ENCODE measurements around the gene FLNA.
A peak's percentile ranks its signal among the peaks of the same experiment; 100 is the strongest.

Gene FLNA

DNA sequence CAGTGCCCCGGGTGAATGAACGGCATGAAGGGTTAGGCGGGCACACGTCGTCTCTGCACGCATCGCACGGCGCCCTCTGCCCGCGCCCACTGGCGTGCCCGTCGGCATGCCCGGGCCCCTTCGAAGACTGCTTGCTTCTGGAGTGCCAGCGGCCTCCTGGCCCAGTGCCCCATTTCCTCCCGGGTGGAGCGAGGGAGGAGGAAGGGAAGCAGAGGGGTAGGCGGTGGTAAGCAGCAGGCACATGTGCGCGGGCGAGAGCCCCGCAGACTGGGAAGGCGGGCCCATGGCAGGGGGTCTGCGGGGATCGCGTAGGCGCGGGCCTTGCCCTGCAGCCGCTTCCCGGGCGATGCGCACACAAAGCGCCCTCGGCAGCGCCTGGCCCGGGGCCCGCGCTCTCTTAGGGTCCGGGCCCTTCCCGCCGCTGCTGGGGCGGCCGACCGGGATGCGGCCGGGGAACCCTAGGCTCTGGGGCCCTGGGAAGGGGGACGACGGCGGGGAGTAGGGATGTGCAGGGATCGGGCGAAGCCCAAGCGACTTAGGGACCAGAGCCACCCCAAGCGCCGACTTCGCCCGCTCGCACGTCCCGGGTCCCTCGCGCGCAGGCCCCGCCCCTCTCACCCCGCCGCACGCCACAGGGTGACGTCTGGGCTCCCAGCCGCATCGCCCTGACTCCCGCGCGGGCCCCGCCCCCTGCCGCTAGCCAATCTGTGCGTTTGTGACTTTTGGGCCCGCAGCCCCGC is 3.8 kb upstream of the FLNA start:
- no peak for DNase-seq (ENCODE audit: low read depth)

DNA sequence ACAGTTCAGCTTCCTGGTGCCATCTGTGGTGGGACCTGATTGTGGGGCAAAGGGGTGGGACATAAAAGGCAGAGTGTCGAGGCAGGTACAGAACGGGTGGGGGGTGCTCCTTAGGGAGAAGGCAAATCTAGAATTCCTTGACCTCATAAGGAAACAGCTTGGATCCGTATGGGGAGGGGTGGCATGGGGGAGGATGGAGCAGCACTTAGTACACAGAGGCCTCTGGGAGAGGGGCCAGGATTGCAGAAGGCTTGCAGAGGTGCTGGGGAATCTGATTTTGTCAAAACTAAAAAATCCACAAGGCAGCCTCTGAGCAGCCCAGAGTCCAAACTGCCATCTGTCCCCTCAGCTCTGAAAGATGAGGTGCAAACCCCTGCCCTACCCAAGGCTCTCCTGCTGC is 2.3 kb upstream of the FLNA start:
- DNase-seq (ENCODE audit: low read depth), result no peak

DNA sequence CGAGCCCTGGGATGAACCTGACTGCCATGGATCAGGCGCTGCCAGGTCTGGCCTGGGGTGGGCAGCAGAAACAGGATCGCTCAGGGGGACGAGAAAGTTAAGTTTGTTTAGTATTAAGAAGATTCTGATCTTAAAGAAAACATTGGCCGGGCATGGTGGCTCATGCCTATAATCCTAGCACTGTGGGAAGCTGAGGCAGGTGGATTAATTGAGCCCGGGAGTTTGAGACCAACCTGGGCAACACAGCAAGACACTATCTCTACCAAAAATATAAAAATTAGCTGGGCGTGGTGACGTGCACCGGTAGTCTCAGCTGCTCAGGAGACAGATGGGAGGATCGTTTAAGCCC is 696 bp upstream of the FLNA start:
- no peak for DNase-seq (ENCODE audit: low read depth)

DNA sequence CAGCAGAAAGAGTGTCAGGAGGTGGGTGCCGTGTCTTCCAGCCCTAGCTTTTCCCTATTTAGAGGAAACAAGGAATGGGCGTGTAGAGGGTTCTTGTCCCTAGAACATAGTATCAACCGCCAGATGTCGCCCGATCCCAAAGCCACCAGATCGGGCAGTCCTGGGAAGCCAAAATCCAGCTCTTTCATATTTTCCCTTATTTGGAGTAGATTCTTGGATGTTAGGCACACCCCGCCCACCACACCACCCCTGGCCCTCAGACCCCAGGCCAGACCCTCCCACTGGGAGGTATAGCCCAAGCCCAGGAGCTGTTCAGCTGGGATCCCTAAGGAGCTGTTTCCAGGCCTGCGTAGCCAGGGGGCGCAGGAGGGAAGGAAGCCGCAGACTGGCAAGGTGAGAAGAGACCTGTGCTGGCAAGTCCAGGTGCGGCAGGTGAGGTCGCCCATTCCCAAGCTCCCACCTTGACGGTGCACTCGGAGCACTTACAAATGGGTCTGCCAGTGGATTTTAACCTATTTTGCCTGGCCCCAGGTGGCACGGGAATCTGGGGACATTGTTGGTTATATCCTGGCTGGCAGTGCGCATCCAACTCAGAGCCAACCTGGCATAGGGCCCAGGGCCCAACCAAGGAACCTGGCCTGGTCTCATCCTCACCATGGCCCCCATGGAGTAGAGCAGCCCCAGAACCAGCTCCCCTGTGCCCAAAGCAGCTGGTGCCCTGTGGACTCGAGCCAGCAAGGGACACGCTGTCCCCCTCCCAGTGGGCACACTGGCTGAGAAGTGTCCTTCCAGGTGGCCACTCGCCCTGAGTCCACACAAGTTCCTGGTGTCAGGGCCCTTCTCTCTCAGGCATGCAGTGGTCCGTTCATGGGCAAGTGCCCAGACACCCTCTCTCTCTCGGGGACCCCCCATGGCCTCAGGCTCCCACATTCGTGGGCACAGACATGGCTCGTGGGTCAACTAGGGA is 811 bp downstream of the FLNA start:
- DNase-seq (ENCODE audit: low read depth), result peak; percentile 65

GRCh38 chrX:154372612-154373022 is 1.8 kb downstream of the FLNA start:
- no peak for DNase-seq (ENCODE audit: low read depth)

- no peak for DNase-seq (ENCODE audit: low read depth)
Observed at GRCh38 chrX:154371789-154372300, 2.6 kb downstream of the FLNA start.

DNA sequence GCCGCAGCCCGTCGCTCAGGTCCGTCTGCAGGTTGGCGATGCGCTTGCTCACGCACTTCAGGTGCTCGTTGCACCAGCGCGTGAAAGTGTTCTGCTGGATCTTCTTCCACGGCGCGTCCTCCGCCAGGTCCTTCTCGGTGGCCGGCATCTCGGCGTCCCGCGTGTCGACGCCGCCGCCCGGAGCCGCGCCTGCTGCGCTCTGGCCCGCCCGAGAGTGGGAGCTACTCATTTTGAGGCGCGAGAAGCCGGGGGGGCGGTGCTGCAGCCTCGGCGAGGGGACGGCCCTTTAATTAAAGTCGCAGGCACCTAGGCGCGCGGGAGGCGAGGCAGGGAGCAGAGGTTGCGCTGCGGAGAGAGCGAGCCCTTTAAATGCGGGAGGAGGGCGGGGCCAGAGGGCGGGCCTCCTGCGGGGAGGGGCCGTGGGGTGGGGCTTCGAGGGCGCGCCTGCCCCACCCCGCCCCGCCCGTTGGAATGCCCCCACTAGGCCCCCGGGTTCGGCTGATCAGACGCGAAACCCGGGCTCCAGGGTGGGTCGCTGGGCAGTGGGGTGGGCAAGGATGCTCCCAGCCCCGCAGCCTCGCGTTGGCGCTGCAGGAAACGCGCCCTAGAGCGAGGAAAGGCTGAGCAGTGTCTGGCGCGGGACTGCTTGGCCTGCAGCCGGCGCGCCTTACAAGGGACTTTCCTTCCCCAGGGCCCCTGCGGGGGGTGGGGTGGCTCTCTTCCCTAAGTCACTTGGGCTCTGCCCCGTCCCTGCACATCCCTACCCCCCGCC is 3.2 kb downstream of the FLNA start:
- DNase-seq (ENCODE audit: low read depth), result peak; percentile 87

DNA sequence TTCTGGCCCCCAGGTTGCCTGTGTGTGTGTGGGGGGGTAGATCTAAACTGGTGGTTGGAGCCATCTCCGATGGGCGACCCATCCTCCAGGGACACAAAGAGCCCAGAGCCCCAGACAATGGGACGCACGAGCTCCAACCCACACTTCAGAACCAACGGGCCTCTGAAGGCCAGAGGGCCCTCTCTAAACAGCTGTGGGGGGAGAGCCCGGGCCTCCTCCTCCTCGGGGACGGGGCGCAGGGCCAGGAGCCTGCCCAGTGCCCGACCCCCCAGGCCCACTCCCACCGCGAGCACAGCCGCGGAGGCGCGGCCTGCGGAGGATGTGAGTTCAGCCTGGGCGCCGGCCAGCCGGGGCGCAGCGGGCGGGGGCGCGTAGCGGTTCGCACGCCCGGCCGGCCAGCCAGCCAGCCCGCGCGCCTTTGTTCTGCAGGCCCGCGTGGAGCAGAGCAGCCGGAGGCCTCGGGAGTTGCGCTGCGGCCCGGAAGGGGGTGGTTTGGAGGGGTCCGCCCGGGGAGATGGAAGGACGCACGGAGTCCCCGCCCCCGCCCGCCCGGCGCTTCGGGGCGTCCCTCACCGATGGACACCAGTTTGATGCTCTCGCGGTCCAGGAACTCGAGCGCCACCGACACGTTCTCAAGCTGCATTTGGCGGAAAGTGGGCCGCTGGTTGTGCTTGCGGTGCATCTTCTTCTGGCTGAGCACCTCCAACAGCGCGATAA is 4.0 kb downstream of the FLNA start:
- no peak for DNase-seq (ENCODE audit: low read depth)

GRCh38 chrX:154369449-154370299 is 4.8 kb downstream of the FLNA start:
- DNase-seq (ENCODE audit: low read depth), result peak; percentile 96

DNA sequence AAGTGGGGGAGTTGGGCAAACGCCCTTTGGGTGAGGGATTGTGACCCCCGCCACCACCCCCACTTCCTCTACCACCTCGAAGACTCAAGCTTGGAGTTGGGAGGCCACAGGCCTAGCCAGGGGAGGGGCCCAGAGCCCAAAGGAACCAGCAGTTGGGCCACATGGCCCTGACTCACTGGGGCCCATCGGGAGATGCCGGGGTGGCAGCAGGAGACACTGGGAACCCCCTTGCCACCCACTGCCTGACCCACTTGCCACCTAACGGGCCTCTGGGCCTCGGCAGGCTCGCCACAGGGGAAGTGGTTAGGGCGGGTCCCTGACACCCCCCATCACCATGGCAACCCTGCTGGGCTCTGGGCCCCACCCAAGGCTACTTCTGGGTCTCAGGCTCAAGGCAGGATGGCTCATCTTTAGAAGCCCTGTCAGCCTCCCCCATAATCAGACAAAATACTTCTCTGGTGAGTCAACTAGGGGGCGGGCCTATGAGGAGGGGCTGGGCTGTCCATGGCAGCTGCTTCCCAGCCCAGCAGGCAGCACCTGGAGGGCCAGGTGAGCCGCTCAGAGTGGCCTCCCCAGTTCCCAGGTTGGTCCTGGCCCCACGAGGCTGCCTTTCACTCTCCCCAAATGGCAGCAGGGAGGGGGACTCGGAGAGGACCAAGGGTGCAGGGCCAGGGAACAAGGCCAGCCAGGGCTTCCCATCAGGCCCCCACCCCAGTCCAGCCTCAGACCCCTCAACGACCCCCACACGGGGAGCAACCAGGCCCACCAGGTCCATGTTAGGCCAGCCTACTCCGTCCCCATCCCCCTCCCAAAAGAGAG is 5.6 kb downstream of the FLNA start:
- DNase-seq (ENCODE audit: low read depth), result peak; percentile 93

DNA sequence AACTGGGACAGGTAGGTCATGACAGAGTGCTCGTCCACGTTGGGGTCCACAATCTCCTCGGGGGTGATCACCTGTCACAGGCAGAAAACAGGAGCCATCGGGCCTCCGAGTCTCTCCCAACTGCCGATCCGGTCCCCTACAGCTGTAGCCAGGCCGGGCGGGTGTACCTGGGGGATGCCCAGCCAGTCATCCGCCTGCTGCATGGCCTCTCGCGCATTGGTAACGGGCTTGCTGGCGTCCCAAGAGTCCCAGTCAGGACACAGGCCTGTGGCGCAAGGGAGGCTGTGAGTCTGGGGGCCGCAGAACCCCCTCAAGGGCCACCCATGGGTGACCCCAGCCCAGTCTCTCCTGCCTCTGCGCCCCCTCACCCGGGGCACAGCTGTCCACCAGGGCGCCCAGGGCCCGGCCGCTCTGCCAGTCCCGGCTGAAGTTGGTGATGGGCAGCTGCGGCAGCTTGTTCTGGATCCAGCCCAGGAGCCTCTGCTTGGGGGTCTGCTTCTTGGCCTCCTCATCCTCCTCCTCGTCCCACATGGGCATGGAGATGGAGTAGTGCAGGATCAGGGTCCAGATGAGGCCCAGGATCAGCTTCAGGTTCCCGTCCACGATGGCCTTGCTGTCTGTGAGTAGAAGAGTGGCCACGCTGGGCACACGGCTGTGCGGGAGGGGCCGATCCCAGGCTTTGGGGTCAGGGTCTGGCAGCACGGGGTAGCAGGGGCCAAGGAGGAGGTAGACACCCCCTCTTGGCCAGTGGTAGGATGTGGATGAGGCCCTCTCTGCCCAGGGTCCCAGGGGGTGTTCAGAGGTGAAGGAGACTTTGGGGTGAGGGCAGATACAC is 6.7 kb downstream of the FLNA start:
- no peak for DNase-seq (ENCODE audit: low read depth)

GRCh38 chrX:154366666-154367055 is 7.8 kb downstream of the FLNA start:
- no peak for DNase-seq (ENCODE audit: low read depth)

GRCh38 chrX:154365997-154366665 is 8.3 kb downstream of the FLNA start:
- DNase-seq (ENCODE audit: low read depth), result no peak

- no peak for DNase-seq (ENCODE audit: low read depth)
Observed at GRCh38 chrX:154365052-154365600, 9.3 kb downstream of the FLNA start.

GRCh38 chrX:154363706-154364439 is 10.6 kb downstream of the FLNA start:
- DNase-seq (ENCODE audit: low read depth), result no peak

GRCh38 chrX:154362085-154362742 is 12.2 kb downstream of the FLNA start:
- DNase-seq (ENCODE audit: low read depth), result no peak

All from fibroblast of the conjunctiva (primary cell).